CD14-positive monocyte (primary cell): ENCODE results near the gene GPD1L. TPM values are rescaled to one million over a fixed set of nuclear protein-coding genes. Genes with fewer than 3 reads are reported as not detected.
"Not testable (repeated sequence)": the region's sequence is repeated elsewhere in the genome, so short reads cannot be mapped to it uniquely, and the experiment has no call there.

Experiments
- DNase-seq, 3 donors: peaks; one replicate each; pipeline ENCODE4 v3.0.0-alpha.2; 2011 to 2022
- H2AFZ ChIP-seq: 2 replicates; pipeline ENCODE4 v1.6.0; 2012; ENCODE audit warnings: mild to moderate bottlenecking, low read depth, low read length, inconsistent platforms; ENCODE audit not compliant: insufficient read depth, poor library complexity, severe bottlenecking
- H3K27ac ChIP-seq, 2 donors: 1 replicate in 1 of 2; 2 replicates in 1 of 2; pipeline ENCODE4 v1.5.1; 2012 to 2013; ENCODE audit warnings: low read length in 2 of 2, control low read depth in 1 of 2, inconsistent platforms in 1 of 2, low read depth in 1 of 2, mild to moderate bottlenecking in 1 of 2
- H3K27me3 ChIP-seq, 2 donors: one replicate each; pipeline versions ENCODE4 v1.6.0 to v1.6.1; 2011 to 2013; ENCODE audit warnings: low read length in 2 of 2; ENCODE audit not compliant: control insufficient read depth in 2 of 2, insufficient read depth in 2 of 2
- H3K36me3 ChIP-seq, 2 donors: replicated peaks in 1 of 2; 1 replicate in 1 of 2; 2 replicates in 1 of 2; pipeline versions ENCODE4 v1.5.1 to v1.6.1; 2012 to 2013; ENCODE audit warnings: low read length in 2 of 2, control low read depth in 1 of 2, inconsistent platforms in 1 of 2, mild to moderate bottlenecking in 1 of 2; ENCODE audit not compliant: insufficient read depth in 2 of 2, control insufficient read depth in 1 of 2
- H3K4me1 ChIP-seq, 2 donors: 1 replicate in 1 of 2; 2 replicates in 1 of 2; pipeline versions ENCODE4 v1.5.1 to v1.6.1; 2012 to 2013; ENCODE audit warnings: low read length in 2 of 2, control low read depth in 1 of 2, inconsistent platforms in 1 of 2, mild to moderate bottlenecking in 1 of 2, moderate library complexity in 1 of 2; ENCODE audit not compliant: insufficient read depth in 2 of 2, control insufficient read depth in 1 of 2
- H3K4me2 ChIP-seq: replicated peaks from 2 replicates; pipeline ENCODE3; 2012; ENCODE audit warnings: low read length, moderate library complexity, mild to moderate bottlenecking; ENCODE audit not compliant: poor library complexity, severe bottlenecking; ENCODE audit errors: extremely low read depth
- H3K4me3 ChIP-seq, 3 experiments: fragments of 200-600 bp in 1 of 3; sonication (generic) in 1 of 3; replicated peaks in 1 of 3; 1 replicate in 2 of 3; 2 replicates in 1 of 3; pipeline ENCODE4 v1.5.1; 2011 to 2013; ENCODE audit warnings: low read length in 3 of 3, mild to moderate bottlenecking in 3 of 3, control low read depth in 2 of 3, low read depth in 2 of 3, inconsistent platforms in 1 of 3, moderate library complexity in 1 of 3
- H3K79me2 ChIP-seq: 2 replicates; pipeline ENCODE4 v1.6.0; 2012; ENCODE audit warnings: mild to moderate bottlenecking, control low read depth, inconsistent platforms, low read length, moderate library complexity; ENCODE audit not compliant: insufficient read depth
- H3K9ac ChIP-seq: 2 replicates; pipeline ENCODE4 v1.6.0; 2017; ENCODE audit warnings: low read length, mild to moderate bottlenecking; ENCODE audit not compliant: insufficient read depth, poor library complexity, severe bottlenecking
- H3K9me3 ChIP-seq, 2 donors: replicated peaks in 1 of 2; 1 replicate in 1 of 2; 2 replicates in 1 of 2; pipeline versions ENCODE4 v1.5.1 to v1.6.1; 2012 to 2013; ENCODE audit warnings: low read length in 2 of 2, control low read depth in 1 of 2; ENCODE audit not compliant: control insufficient read depth in 1 of 2, insufficient read depth in 1 of 2
- H4K20me1 ChIP-seq: 2 replicates; pipeline ENCODE4 v1.6.0; 2012; ENCODE audit warnings: mild to moderate bottlenecking, low read length, control low read depth, moderate library complexity; ENCODE audit not compliant: insufficient read depth
- H3K27ac Mint-ChIP-seq, 7 donors: one replicate each; pipeline ENCODE4 v1.8.0; 2020; ENCODE audit warnings: mild to moderate bottlenecking in 7 of 7, mixed read lengths in 7 of 7, moderate library complexity in 6 of 7, inconsistent platforms in 2 of 7
- H3K27me3 Mint-ChIP-seq, 3 donors: one replicate each; pipeline ENCODE4 v1.8.0; 2021 to 2022; ENCODE audit warnings: low read depth in 3 of 3, mild to moderate bottlenecking in 3 of 3, mixed read lengths in 3 of 3, moderate library complexity in 3 of 3, inconsistent platforms in 1 of 3
- H3K36me3 Mint-ChIP-seq, 2 donors: one replicate each; pipeline ENCODE4 v1.8.0; 2020; ENCODE audit warnings: mixed read lengths in 2 of 2, inconsistent platforms in 1 of 2, mild to moderate bottlenecking in 1 of 2
- H3K4me1 Mint-ChIP-seq: one replicate; pipeline ENCODE4 v1.8.0; 2020; ENCODE audit warnings: mild to moderate bottlenecking, mixed read lengths
- H3K4me3 Mint-ChIP-seq, 2 donors: one replicate each; pipeline ENCODE4 v1.8.0; 2020; ENCODE audit warnings: mild to moderate bottlenecking in 2 of 2, mixed read lengths in 2 of 2, moderate library complexity in 1 of 2
- H3K9me3 Mint-ChIP-seq, 7 donors: one replicate each; pipeline ENCODE4 v1.8.0; 2020 to 2022; ENCODE audit warnings: mixed read lengths in 7 of 7, mild to moderate bottlenecking in 6 of 7, moderate library complexity in 6 of 7, inconsistent platforms in 2 of 7
- WGBS: methylation state at CpG from one replicate; pipeline ENCODE4 v1.1.5; 2013; ENCODE audit warnings: missing lambda C conversion rate; ENCODE audit not compliant: insufficient coverage; 5-methylcytosine and 5-hydroxymethylcytosine counted together
- intact Hi-C, 2 donors: fragments of 100-400 bp; cut with micrococcal nuclease; formaldehyde crosslinking; loops; one replicate each; pipeline versions ENCODE4 v1.15.0 to v1.15.1; 2023
- polyA plus RNA-seq, 3 donors: library from polyadenylated mRNA; depleted of rRNA in 1 of 3; unstranded in 2 of 3; stranded (reverse) in 1 of 3; fragments of 300-500 nt in 2 of 3; fragments of >200 nt in 1 of 3; fragmentation: Illumina TruSeq in 2 of 3; gene quantifications; 1 replicate in 2 of 3; 2 replicates in 1 of 3; pipeline ENCODE4 v1.2.3, GENCODE V29; 2012 to 2021
- TF ChIP-seq, protein P1 (sequence below): fragments of 200-600 bp; IDR thresholded peaks from one replicate; pipeline ENCODE4 v1.8.0; 2022; ENCODE audit warnings: antibody characterized with exemption, mild to moderate bottlenecking

The GPD1L gene
- polyA plus RNA-seq, 3 donors = 4.9 to 11.8 (median 10.2) TPM

DNA sequence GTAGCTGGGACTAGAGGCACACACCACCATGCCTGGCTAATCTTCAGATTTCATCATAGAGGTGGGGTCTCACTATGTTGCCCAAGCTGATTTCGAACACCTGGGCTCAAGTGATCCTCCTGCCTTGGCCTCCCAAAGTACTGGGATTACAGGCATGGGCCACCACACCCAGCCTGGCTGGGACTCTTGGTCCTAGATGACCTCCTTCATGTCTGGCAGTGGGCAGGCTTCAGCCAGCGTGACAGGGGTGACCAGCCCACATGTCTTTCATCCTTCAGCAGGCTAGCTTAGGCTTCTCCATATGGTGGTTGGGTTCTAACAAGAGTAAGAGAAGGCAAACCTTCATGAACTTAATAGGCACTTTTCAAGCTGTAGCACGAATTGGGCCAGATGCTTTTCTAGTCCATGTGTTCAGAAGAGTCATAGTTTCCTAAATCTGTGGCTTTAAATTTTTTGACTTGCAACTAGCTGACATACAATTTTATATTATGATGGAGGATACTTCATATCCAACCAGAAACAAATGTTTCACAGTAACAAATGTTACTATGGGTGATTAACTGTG, 7.6 kb downstream of the GPD1L start:
- Histone ChIP-seq H3K4me1 (no peaks in the 10 kb centered on the region), H3K27me3 (no peaks in the 10 kb centered on the region), H3K9ac (no peak overlapping the region), H3K4me2 (no peak overlapping the region), H3K79me2 (peaks cover 30% of the 10 kb centered on the region), H3K36me3 (no peaks in the 10 kb centered on the region), H3K9me3 (peaks cover 4 to 5% of the 10 kb centered on the region in 2 donors), H2AFZ (no peak overlapping the region), H3K27ac (no peak overlapping the region), H4K20me1 (no peaks in the 10 kb centered on the region), H3K4me3 (no peak overlapping the region)
- Mint-ChIP-seq H3K27me3 (no peaks in the 10 kb centered on the region), H3K4me1 (peaks cover 22% of the 10 kb centered on the region), H3K36me3 (peaks cover 8 to 17% of the 10 kb centered on the region in 2 donors), H3K9me3 (peaks cover 7 to 13% (median 9%) of the 10 kb centered on the region in 7 donors), H3K27ac (no peak overlapping the region), H3K4me3 (no peak overlapping the region)
- TF ChIP-seq, protein P1, sequence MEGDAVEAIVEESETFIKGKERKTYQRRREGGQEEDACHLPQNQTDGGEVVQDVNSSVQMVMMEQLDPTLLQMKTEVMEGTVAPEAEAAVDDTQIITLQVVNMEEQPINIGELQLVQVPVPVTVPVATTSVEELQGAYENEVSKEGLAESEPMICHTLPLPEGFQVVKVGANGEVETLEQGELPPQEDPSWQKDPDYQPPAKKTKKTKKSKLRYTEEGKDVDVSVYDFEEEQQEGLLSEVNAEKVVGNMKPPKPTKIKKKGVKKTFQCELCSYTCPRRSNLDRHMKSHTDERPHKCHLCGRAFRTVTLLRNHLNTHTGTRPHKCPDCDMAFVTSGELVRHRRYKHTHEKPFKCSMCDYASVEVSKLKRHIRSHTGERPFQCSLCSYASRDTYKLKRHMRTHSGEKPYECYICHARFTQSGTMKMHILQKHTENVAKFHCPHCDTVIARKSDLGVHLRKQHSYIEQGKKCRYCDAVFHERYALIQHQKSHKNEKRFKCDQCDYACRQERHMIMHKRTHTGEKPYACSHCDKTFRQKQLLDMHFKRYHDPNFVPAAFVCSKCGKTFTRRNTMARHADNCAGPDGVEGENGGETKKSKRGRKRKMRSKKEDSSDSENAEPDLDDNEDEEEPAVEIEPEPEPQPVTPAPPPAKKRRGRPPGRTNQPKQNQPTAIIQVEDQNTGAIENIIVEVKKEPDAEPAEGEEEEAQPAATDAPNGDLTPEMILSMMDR = no peak
- intact Hi-C loops = no loop called here
- 100% methylated on average over 2 of the region's 3 CpGs for WGBS
- no peak for DNase-seq

DNA sequence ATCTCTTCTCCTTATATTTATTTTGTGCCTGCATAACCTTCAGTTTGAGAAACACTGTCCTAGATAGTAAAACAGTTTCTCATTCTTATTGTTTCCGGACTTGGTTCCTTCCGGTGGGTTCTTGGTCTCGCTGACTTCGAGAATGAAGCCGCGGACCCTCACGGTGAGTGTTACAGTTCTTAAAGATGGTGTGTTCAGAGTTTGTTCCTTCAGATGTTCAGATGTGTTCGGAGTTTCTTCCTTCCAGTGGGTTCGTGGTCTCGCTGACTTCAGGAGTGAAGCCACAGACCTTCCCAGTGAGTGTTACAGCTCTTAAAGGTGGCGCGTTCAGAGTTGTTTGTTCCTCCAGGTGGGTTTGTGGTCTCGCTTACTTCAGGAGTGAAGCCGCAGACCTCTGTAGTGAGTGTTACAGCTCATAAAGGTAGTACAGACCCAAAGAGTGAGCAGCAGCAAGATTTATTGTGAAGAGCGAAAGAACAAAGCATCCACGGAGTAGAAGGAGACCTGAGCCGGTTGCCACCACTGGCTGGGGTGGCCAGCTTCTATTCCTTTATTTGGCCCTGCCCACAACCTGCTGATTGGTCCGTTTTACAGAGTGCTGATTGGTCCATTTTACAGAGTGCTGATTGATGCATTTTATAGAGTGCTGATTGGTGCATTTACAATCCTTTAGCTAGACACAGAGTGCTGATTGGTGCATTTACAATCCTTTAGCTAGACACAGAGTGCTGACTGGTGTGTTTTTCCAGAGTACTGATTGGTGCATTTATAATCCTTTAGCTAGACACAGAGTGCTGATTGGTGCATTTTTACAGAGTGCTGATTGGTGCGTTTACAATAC, 8.3 kb downstream of the GPD1L start:
- H2AFZ ChIP-seq, H3K4me1 ChIP-seq, H3K4me3 ChIP-seq, H3K27me3 Mint-ChIP-seq, H3K9me3 ChIP-seq, H3K4me2 ChIP-seq, H3K27ac ChIP-seq, DNase-seq, H3K36me3 ChIP-seq, H3K27me3 ChIP-seq, H4K20me1 ChIP-seq, H3K9ac ChIP-seq, intact Hi-C loops: not testable (repeated sequence)
- Mint-ChIP-seq H3K4me1 (peaks cover 21% of the 10 kb centered on the region), H3K36me3 (peaks cover 8 to 12% of the 10 kb centered on the region in 2 donors), H3K9me3 (peaks cover 7 to 11% (median 9%) of the 10 kb centered on the region in 7 donors), H3K27ac (peak overlapping the region in 1 of 7 donors; percentile 22), H3K4me3 (peak overlapping the region; percentile 47 to 58)
- H3K79me2 ChIP-seq = peaks cover 30% of the 10 kb centered on the region
- 68% methylated on average over 11 of the region's 19 CpGs for WGBS
